Natural killer cell (primary cell): ENCODE results near the gene ITPR1. TPM values are rescaled to one million over a fixed set of nuclear protein-coding genes. Genes with fewer than 3 reads are reported as not detected.

Experiments
- ATAC-seq, 3 donors: fragments of 150-1000 bp in 2 of 3; fragments of 200-7000 bp in 1 of 3; cut with Tn5 transposase; 1 replicate in 1 of 3; 2 replicates in 2 of 3; pipeline ENCODE4 v1.10.0; 2021; ENCODE audit warnings: mild to moderate bottlenecking in 2 of 3, moderate library complexity in 2 of 3
- DNase-seq, 2 donors: peaks; one replicate each; pipeline versions ENCODE4 v3.0.0 to v3.0.0-alpha.2; 2013 to 2021; ENCODE audit warnings: mixed read lengths in 1 of 2
- H3K27ac ChIP-seq: one replicate; pipeline ENCODE4 v1.5.1; 2013; ENCODE audit warnings: mild to moderate bottlenecking, low read length
- H3K27me3 ChIP-seq: one replicate; pipeline ENCODE4 v1.6.1; 2013; ENCODE audit warnings: low read length; ENCODE audit not compliant: control insufficient read depth, insufficient read depth
- H3K36me3 ChIP-seq: one replicate; pipeline ENCODE4 v1.6.1; 2013; ENCODE audit warnings: low read length; ENCODE audit not compliant: control insufficient read depth, insufficient read depth
- H3K4me1 ChIP-seq: one replicate; pipeline ENCODE4 v1.6.1; 2013; ENCODE audit warnings: low read length; ENCODE audit not compliant: control insufficient read depth, insufficient read depth
- H3K4me3 ChIP-seq: one replicate; pipeline ENCODE4 v1.5.1; 2013; ENCODE audit warnings: low read length
- H3K9me3 ChIP-seq: one replicate; pipeline ENCODE4 v1.6.1; 2013; ENCODE audit warnings: low read length; ENCODE audit not compliant: control insufficient read depth, insufficient read depth
- H3K27ac Mint-ChIP-seq, 2 donors: one replicate each; pipeline ENCODE4 v1.8.0; 2022; ENCODE audit warnings: mild to moderate bottlenecking in 2 of 2, mixed read lengths in 2 of 2, moderate library complexity in 1 of 2
- H3K27me3 Mint-ChIP-seq, 2 donors: one replicate each; pipeline ENCODE4 v1.8.0; 2022; ENCODE audit warnings: low read depth in 2 of 2, mixed read lengths in 2 of 2
- H3K36me3 Mint-ChIP-seq: one replicate; pipeline ENCODE4 v1.8.0; 2022; ENCODE audit warnings: mixed read lengths
- H3K4me1 Mint-ChIP-seq, 2 donors: one replicate each; pipeline ENCODE4 v1.8.0; 2022; ENCODE audit warnings: mixed read lengths in 2 of 2
- H3K4me3 Mint-ChIP-seq: one replicate; pipeline ENCODE4 v1.8.0; 2022; ENCODE audit warnings: mild to moderate bottlenecking, moderate library complexity, mixed read lengths
- H3K9me3 Mint-ChIP-seq, 2 donors: one replicate each; pipeline ENCODE4 v1.8.0; 2022; ENCODE audit warnings: mixed read lengths in 2 of 2
- CTCF ChIP-seq: fragments of 200-600 bp; IDR thresholded peaks from one replicate; pipeline ENCODE4 v1.8.0; 2022; ENCODE audit warnings: antibody characterized with exemption
- WGBS: methylation state at CpG from one replicate; pipeline ENCODE4 v1.1.7; 2013; ENCODE audit warnings: missing lambda C conversion rate; ENCODE audit not compliant: insufficient coverage; 5-methylcytosine and 5-hydroxymethylcytosine counted together
- intact Hi-C: fragments of 100-400 bp; cut with micrococcal nuclease; formaldehyde crosslinking; loops from one replicate; pipeline ENCODE4 v1.14.2; 2022
- total RNA-seq, 4 donors: library from RNA; stranded (reverse); fragments of 120-200 nt in 1 of 4; gene quantifications; one replicate each; pipeline versions ENCODE4 v1.2.3 to v1.2.4, GENCODE V29; 2013 to 2022

Gene ITPR1
- total RNA-seq, 3 donors from 2014 or later (not counting 1 experiment from before 2014, with no cell fraction given), result 86.7 to 123 (median 94.8) TPM

- peak overlapping the region in 1 of 2 donors; percentile 21 for H3K27ac Mint-ChIP-seq
- DNase-seq, result peak in 1 of 2 donors; percentile 17
Observed at GRCh38 chr3:4474683-4475490, 18.3 kb upstream of the ITPR1 start.

GRCh38 chr3:4475804-4476203, 17.3 kb upstream of the ITPR1 start:
- H3K27me3 ChIP-seq, result peaks cover 2% of the 10 kb centered on the region
- Mint-ChIP-seq H3K4me3 (no peak overlapping the region), H3K4me1 (peaks cover 0 to 5% of the 10 kb centered on the region in 2 donors), H3K36me3 (no peaks in the 10 kb centered on the region), H3K9me3 (no peaks in the 10 kb centered on the region), H3K27ac (no peak overlapping the region), H3K27me3 (peaks cover 24 to 26% of the 10 kb centered on the region in 2 donors)
- H3K36me3 ChIP-seq, result no peaks in the 10 kb centered on the region
- no peaks in the 10 kb centered on the region for H3K9me3 ChIP-seq
- TF ChIP-seq CTCF, result no peak
- no peak for ATAC-seq
- H3K4me3 ChIP-seq, result no peak overlapping the region
- intact Hi-C loops, result no loop called here
- H3K27ac ChIP-seq, result no peak overlapping the region
- DNase-seq, result no peak
- no peaks in the 10 kb centered on the region for H3K4me1 ChIP-seq

More at GRCh38 chr3:4474683-4475490, 18.3 kb upstream of the ITPR1 start:
- WGBS, result 47% methylated on average over 7 of the region's 7 CpGs
- Histone ChIP-seq H3K4me3 (no peak overlapping the region), H3K27me3 (peaks cover 2% of the 10 kb centered on the region), H3K27ac (peak overlapping the region; percentile 35), H3K4me1 (no peaks in the 10 kb centered on the region), H3K9me3 (no peaks in the 10 kb centered on the region), H3K36me3 (no peaks in the 10 kb centered on the region)
- H3K9me3 Mint-ChIP-seq, result no peaks in the 10 kb centered on the region
- H3K4me1 Mint-ChIP-seq, result peaks cover 0 to 5% of the 10 kb centered on the region in 2 donors
- intact Hi-C loops, result no loop called here
- no peak for TF ChIP-seq CTCF
- no peak overlapping the region for H3K4me3 Mint-ChIP-seq
- H3K36me3 Mint-ChIP-seq, result no peaks in the 10 kb centered on the region
- ATAC-seq, result peak; percentile 34 to 91 (median 34)
- peaks cover 23 to 26% of the 10 kb centered on the region in 2 donors for H3K27me3 Mint-ChIP-seq

GRCh38 chr3:4476496-4476895, 16.7 kb upstream of the ITPR1 start:
- H3K27ac ChIP-seq, result no peak overlapping the region
- WGBS, result 71% methylated on average over 1 of the region's 1 CpG
- H3K4me3 ChIP-seq, result no peak overlapping the region
- no peak for TF ChIP-seq CTCF
- intact Hi-C loops, result no loop called here
- H3K27ac Mint-ChIP-seq, result no peak overlapping the region
- no peaks in the 10 kb centered on the region for H3K36me3 ChIP-seq
- no peaks in the 10 kb centered on the region for H3K36me3 Mint-ChIP-seq
- peaks cover 2% of the 10 kb centered on the region for H3K27me3 ChIP-seq
- no peaks in the 10 kb centered on the region for H3K9me3 ChIP-seq
- H3K27me3 Mint-ChIP-seq, result peaks cover 24 to 26% of the 10 kb centered on the region in 2 donors
- H3K4me1 ChIP-seq, result no peaks in the 10 kb centered on the region
- H3K9me3 Mint-ChIP-seq, result no peaks in the 10 kb centered on the region
- ATAC-seq (no peak), DNase-seq (no peak)
- peaks cover 0 to 5% of the 10 kb centered on the region in 2 donors for H3K4me1 Mint-ChIP-seq
- no peak overlapping the region for H3K4me3 Mint-ChIP-seq
